ENCODE measurements around the gene EIF4G3. TPM values are rescaled to one million over a fixed set of nuclear protein-coding genes. Genes with fewer than 3 reads are reported as not detected.

The EIF4G3 gene
- total RNA-seq, 4 donors from 2014 or later = 56.6 to 131 (median 70.8) TPM

DNA sequence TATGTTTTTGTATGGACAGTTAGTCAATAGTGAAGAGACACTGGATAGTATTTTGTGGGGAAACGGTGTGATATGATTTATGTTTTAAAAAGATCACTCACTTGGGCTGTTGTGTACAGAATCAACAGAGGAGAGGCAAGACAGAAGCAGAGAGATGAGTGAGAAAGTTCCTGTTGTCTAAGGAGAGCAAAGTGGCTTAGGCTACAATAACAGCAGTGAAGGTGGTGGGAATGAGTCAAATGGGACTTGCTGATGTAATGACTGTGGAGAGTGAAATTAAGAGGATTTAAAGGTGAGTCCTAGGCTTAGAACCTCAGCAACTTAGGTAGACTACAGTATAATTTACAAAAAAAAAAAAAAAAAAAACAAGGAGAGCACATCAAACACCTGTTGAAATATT is 220.4 kb downstream of the EIF4G3 start:
- no peak overlapping the region for H3K27ac ChIP-seq
- H3K9me3 ChIP-seq = no peaks in the 10 kb centered on the region
- H3K27me3 ChIP-seq = no peaks in the 10 kb centered on the region
- H3K36me3 ChIP-seq = no peaks in the 10 kb centered on the region
- TF ChIP-seq POLR2A (IDR thresholded peaks at IDR 0.05) = no peak
- TF ChIP-seq, protein P1, sequence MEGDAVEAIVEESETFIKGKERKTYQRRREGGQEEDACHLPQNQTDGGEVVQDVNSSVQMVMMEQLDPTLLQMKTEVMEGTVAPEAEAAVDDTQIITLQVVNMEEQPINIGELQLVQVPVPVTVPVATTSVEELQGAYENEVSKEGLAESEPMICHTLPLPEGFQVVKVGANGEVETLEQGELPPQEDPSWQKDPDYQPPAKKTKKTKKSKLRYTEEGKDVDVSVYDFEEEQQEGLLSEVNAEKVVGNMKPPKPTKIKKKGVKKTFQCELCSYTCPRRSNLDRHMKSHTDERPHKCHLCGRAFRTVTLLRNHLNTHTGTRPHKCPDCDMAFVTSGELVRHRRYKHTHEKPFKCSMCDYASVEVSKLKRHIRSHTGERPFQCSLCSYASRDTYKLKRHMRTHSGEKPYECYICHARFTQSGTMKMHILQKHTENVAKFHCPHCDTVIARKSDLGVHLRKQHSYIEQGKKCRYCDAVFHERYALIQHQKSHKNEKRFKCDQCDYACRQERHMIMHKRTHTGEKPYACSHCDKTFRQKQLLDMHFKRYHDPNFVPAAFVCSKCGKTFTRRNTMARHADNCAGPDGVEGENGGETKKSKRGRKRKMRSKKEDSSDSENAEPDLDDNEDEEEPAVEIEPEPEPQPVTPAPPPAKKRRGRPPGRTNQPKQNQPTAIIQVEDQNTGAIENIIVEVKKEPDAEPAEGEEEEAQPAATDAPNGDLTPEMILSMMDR (IDR thresholded peaks at IDR 0.05) = no peak
- DNase-seq = no peak
- no peaks in the 10 kb centered on the region for H3K4me1 ChIP-seq
- no peak overlapping the region for H3K4me3 ChIP-seq

DNA sequence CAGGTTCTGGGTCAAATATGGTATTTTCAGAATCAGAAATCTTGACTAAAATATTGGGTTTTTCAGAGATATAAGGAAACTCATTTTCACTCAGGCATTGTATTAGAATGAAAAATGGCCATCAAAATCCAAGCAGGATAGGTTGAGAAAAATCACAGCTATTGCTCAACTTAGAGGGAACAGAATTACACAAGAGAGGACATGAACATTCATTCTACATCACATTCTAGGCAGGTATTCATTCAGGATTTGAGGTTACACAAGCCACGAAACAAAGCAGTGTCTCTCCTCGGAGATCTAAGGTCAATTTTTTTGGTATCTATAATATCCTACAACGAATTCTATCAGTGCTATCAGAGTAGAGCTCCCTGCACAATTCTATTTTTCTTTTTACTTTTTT is 226.0 kb downstream of the EIF4G3 start:
- Histone ChIP-seq H3K4me1 (no peaks in the 10 kb centered on the region), H3K27ac (no peak overlapping the region), H3K9me3 (no peaks in the 10 kb centered on the region), H3K4me3 (no peak overlapping the region), H3K36me3 (peaks cover 0 to 5% (median 0%) of the 10 kb centered on the region in 3 donors), H3K27me3 (no peaks in the 10 kb centered on the region)
- DNase-seq = no peak
- no peak for TF ChIP-seq POLR2A (IDR thresholded peaks at IDR 0.05)
- TF ChIP-seq, protein P1 (IDR thresholded peaks at IDR 0.05) = no peak

DNA sequence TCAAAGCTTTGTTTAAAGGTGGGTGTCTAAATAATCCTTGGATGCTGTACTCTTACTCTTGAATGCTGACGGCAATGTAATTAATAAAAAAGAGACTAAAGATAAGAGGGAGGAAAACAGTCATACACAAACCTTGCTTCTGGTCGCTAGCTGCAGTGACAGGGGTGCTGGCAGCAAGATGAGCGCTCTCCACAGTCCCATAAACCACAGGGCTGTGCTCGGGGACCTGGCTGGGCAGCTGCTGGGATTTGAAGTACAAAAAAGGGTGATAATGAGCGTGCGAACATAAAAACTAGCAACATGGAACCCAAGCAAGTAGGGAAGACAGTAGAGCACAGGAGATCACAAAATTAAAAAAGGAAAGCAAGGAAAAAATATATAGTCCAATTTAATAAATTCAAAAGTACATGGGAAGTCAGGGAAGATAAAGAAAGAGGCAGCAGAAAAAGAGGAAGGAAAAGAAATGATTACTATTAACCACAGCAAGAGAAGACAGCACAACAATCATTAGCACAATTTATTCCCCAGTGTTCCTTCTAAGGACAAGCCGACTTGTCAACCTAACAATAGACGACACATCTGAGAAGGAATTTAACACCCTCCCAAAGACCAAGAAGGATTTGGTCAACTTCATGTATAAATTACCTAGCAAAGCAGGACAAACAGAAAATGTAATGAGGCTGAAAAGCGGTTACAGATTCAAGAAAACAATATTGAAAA is 226.7 kb downstream of the EIF4G3 start:
- H3K4me1 ChIP-seq = no peaks in the 10 kb centered on the region
- H3K36me3 ChIP-seq = peaks cover 0 to 5% (median 0%) of the 10 kb centered on the region in 3 donors
- H3K27me3 ChIP-seq = no peaks in the 10 kb centered on the region
- TF ChIP-seq, protein P1 (IDR thresholded peaks at IDR 0.05) = no peak
- no peak for TF ChIP-seq POLR2A (IDR thresholded peaks at IDR 0.05)
- H3K4me3 ChIP-seq = no peak overlapping the region
- no peak for DNase-seq
- no peak overlapping the region for H3K27ac ChIP-seq
- H3K9me3 ChIP-seq = no peaks in the 10 kb centered on the region

DNA sequence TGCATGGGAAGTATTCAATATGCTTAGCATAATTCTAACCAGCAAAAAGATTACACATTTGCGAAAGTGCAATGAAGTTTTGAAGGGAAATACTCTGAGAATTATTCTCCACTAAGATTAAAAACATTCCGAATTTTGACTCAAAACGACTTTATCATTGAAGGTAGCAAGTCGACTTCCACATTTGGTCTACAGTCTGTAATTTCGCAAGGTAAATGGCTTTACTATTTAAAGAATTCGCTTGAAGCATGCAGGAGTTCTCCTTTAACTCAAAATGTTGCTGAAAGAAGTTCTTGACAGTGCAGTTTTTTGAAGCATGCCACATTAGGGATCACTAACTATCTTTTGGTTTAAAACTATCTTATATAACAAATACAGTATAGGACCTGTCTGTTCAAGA is 228.6 kb downstream of the EIF4G3 start:
- no peak overlapping the region for H3K4me3 ChIP-seq
- peaks cover 0 to 5% (median 0%) of the 10 kb centered on the region in 3 donors for H3K36me3 ChIP-seq
- TF ChIP-seq, protein P1 (IDR thresholded peaks at IDR 0.05) = no peak
- TF ChIP-seq POLR2A (IDR thresholded peaks at IDR 0.05) = no peak
- no peak for DNase-seq
- no peak overlapping the region for H3K27ac ChIP-seq
- no peaks in the 10 kb centered on the region for H3K9me3 ChIP-seq
- no peaks in the 10 kb centered on the region for H3K27me3 ChIP-seq
- no peaks in the 10 kb centered on the region for H3K4me1 ChIP-seq

DNA sequence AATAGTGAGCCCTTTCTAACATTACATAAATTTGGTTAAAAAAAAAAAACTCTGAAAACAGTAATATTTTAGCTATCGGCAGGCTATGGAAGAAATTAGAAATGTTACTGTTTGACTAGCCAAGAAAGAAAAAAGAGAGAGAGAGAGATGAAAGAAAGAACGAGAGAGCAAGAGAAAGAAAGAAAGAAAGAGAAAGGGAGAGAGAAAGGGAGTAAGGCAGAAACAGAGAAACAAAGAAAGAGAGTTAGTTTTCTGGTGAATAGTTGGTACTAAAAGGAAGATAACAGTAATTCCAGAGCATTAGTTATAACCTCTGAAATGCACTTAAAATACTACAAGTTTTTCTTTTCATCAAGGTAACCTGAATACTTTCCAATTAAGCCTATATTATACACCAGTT is 229.3 kb downstream of the EIF4G3 start:
- DNase-seq = no peak
- TF ChIP-seq, protein P1 (IDR thresholded peaks at IDR 0.05) = no peak
- TF ChIP-seq POLR2A (IDR thresholded peaks at IDR 0.05) = no peak
- Histone ChIP-seq H3K27ac (no peak overlapping the region), H3K9me3 (no peaks in the 10 kb centered on the region), H3K4me3 (no peak overlapping the region), H3K4me1 (no peaks in the 10 kb centered on the region), H3K36me3 (peaks cover 0 to 5% (median 0%) of the 10 kb centered on the region in 3 donors), H3K27me3 (no peaks in the 10 kb centered on the region)
